ENCODE results near the gene CNGB1. TPM values are rescaled to one million over a fixed set of nuclear protein-coding genes. Genes with fewer than 3 reads are reported as not detected.

The CNGB1 gene
- total RNA-seq, 3 donors from 2014 or later = 0.14 to 2.0 (median 0.55) TPM

DNA sequence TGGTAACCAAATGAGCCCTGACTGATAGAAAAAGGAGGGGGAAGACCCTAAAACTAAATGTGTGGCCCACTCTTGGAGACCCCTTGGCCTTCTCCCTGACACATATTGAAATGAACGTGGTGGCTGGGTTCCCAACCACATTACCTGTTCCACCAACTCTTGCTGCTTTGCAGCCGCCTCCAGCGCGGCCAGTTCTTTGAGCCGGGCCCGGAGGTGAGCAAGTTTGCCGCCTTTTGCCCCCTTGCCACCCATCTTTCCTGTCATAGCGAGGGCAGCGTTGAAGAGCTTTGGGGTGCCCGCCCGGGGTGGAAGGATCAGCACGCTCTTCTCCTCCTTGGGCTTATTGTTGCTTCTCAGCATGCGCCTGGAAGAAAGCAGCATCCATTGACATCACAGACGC lies 83.2 kb downstream of the CNGB1 start:
- Histone ChIP-seq H3K4me1 (ENCODE audit: low read depth) (no peaks in the 10 kb centered on the region), H3K4me3 (no peak overlapping the region), H3K36me3 (ENCODE audit: low read depth) (no peaks in the 10 kb centered on the region), H3K9me3 (no peaks in the 10 kb centered on the region)
- no peak for DNase-seq
- TF ChIP-seq, protein P1, sequence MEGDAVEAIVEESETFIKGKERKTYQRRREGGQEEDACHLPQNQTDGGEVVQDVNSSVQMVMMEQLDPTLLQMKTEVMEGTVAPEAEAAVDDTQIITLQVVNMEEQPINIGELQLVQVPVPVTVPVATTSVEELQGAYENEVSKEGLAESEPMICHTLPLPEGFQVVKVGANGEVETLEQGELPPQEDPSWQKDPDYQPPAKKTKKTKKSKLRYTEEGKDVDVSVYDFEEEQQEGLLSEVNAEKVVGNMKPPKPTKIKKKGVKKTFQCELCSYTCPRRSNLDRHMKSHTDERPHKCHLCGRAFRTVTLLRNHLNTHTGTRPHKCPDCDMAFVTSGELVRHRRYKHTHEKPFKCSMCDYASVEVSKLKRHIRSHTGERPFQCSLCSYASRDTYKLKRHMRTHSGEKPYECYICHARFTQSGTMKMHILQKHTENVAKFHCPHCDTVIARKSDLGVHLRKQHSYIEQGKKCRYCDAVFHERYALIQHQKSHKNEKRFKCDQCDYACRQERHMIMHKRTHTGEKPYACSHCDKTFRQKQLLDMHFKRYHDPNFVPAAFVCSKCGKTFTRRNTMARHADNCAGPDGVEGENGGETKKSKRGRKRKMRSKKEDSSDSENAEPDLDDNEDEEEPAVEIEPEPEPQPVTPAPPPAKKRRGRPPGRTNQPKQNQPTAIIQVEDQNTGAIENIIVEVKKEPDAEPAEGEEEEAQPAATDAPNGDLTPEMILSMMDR (IDR thresholded peaks at IDR 0.05) = no peak
- no peak for ATAC-seq
- intact Hi-C loops (cut with DNase I, micrococcal nuclease) = no loop called here

DNA sequence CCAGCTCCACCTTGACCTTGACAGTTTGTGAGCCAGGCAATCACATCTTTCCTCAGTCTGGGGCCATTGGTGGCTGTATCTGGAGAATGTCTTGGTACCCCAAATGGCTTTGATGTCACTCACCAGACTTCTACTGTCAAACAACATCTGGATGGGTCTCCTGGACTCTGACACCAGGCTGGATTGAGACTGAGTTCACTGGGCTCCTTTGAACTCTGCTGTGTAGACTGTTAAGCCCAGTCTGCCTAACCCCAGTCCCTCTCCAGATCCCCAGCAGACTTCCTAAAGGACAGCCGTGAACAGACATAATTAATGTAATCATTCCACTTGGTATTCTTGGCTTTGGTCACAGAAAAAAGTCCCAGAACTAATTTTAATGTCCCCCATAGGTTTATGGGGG lies 84.5 kb downstream of the CNGB1 start:
- TF ChIP-seq, protein P1 (IDR thresholded peaks at IDR 0.05) = no peak
- ATAC-seq = no peak
- no peaks in the 10 kb centered on the region for H3K9me3 ChIP-seq
- DNase-seq = no peak
- H3K4me1 ChIP-seq (ENCODE audit: low read depth) = no peaks in the 10 kb centered on the region
- no peak overlapping the region for H3K4me3 ChIP-seq
- no peaks in the 10 kb centered on the region for H3K36me3 ChIP-seq (ENCODE audit: low read depth)
- intact Hi-C loops (cut with DNase I, micrococcal nuclease) = no loop called here

DNA sequence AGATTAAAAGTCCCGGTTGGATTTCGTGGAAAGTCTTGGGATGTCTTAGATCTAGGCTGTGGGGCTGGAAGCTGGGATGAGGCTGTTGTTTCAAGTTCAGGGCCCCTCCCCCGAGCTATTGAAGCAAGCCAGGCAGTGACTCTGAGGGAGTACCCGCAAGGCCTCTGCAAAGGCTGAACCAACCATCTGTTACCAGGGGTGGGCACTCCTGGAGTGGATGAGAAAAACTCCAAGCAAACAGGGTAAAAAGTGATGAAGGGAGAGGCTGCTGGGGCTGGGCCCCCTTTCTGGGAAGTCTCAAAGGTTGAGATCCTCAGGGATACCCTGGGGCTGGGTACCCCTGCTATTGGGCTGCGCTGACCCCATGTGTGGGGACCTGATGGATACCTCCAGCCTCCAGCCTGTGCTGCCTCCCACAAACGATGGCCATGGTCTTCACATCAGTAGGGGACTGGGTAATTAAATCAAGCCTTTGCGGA lies 86.2 kb downstream of the CNGB1 start:
- TF ChIP-seq, protein P1 (IDR thresholded peaks at IDR 0.05) = no peak
- intact Hi-C loops (cut with DNase I, micrococcal nuclease) = no loop called here
- H3K36me3 ChIP-seq (ENCODE audit: low read depth) = no peaks in the 10 kb centered on the region

DNA sequence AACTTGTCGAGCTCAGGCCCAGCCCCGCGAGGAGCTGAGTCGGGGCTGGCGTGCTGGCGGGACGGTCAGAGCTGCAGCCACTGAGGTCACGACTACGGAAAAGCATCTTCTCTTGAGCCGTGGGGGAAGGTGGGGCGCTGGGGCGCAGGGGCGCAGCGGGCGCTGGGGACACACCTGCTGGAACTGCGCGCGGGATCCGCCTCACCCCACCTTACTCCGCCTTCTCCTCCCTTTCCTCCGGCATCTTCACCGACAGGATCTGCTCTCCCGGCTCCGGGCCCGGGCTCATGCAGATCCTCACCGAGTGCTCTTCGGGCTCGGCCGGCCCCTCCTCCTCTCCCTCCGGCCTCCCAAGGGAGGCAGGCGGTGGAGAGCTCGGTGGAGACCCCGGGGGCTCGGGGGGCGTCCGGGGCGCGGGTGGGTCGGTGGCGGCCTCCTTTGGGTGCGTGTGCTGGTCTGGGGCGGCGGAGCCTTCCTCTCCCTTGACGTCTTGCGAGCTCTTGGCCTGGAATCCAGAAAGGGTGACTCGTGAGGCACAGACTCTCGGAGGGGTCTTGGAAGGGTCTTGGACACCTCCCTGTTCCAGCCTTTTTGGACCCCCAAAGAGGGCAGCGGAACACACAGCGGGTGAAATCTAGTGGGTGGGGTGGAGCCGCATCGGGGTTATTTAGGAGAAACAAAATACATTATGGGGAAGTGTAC lies 86.8 kb downstream of the CNGB1 start:
- DNase-seq = no peak
- Histone ChIP-seq H3K4me3 (no peak overlapping the region), H3K9me3 (no peaks in the 10 kb centered on the region), H3K36me3 (ENCODE audit: low read depth) (no peaks in the 10 kb centered on the region), H3K4me1 (ENCODE audit: low read depth) (no peaks in the 10 kb centered on the region)
- intact Hi-C loops (cut with DNase I, micrococcal nuclease) = no loop called here
- peak; percentile 26 for ATAC-seq
- TF ChIP-seq, protein P1 (IDR thresholded peaks at IDR 0.05) = no peak

More for the DNA sequence above, 86.2 kb downstream of the CNGB1 start:
- Histone ChIP-seq H3K4me1 (ENCODE audit: low read depth) (no peaks in the 10 kb centered on the region), H3K9me3 (no peaks in the 10 kb centered on the region), H3K4me3 (no peak overlapping the region)
- ATAC-seq (no peak), DNase-seq (no peak)

DNA sequence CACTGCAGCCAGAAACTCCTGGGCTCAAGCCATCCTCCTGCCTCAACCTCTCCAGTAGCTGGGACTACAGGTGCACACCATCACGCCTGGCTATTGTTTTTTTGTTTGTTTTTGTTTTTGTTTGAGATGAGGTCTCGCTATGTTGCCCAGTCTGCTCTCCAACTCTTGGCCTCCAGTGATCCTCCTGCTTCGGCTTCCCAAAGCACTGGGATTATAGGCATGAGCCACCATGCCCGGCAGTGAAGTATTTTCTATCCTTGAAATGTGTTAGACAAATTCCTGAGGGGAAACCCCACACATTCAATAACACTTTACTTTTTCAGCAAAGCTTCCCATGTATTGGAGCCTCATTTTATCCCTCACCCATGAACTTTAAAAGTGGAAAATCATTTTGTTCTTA lies 87.4 kb downstream of the CNGB1 start:
- intact Hi-C loops (cut with DNase I, micrococcal nuclease) = no loop called here
- H3K36me3 ChIP-seq (ENCODE audit: low read depth) = no peaks in the 10 kb centered on the region
- no peaks in the 10 kb centered on the region for H3K9me3 ChIP-seq
- TF ChIP-seq, protein P1 (IDR thresholded peaks at IDR 0.05) = no peak
- DNase-seq (no peak), ATAC-seq (no peak)
- H3K4me3 ChIP-seq = no peak overlapping the region
- no peaks in the 10 kb centered on the region for H3K4me1 ChIP-seq (ENCODE audit: low read depth)

Data from mucosa of descending colon (tissue), 3 donors.